ENCODE data around the gene GNB1.

GNB1 gene

GRCh38 chr1:1895060-1895418 lies 4.2 kb upstream of the GNB1 start:
- Histone ChIP-seq H3K4me3 (peak overlapping the region; percentile 29; the same call in 1 of the 2 replicates), H3K9me3 (ENCODE audit: low read depth, low read length) (no peaks in the 10 kb centered on the region), H3K36me3 (ENCODE audit: insufficient read depth, low read length) (no peaks in the 10 kb centered on the region), H3K27ac (no peak overlapping the region), H3K9ac (ENCODE audit: insufficient read length) (peak overlapping the region; percentile 45)
- no peak for TF ChIP-seq EZH2 (IDR thresholded peaks at IDR 0.05)
- TF ChIP-seq FOXP2 (optimal IDR thresholded peaks at IDR 0.05; ENCODE audit: control extremely low read depth, extremely low read length, insufficient read depth) = no peak
- no peak for TF ChIP-seq POLR2AphosphoS5 (IDR thresholded peaks at IDR 0.05; ENCODE audit: borderline replicate concordance, low read depth, low read length)
- no peak for DNase-seq (ENCODE audit: low read depth, low spot score)

- H3K9me3 ChIP-seq (ENCODE audit: low read depth, low read length) = no peaks in the 10 kb centered on the region
- no peak for DNase-seq (ENCODE audit: low read depth, low spot score)
- TF ChIP-seq EZH2 (IDR thresholded peaks at IDR 0.05) (no peak), FOXP2 (optimal IDR thresholded peaks at IDR 0.05; ENCODE audit: control extremely low read depth, extremely low read length, insufficient read depth) (no peak), POLR2AphosphoS5 (IDR thresholded peaks at IDR 0.05; ENCODE audit: borderline replicate concordance, low read depth, low read length) (no peak)
- H3K27ac ChIP-seq = 0 out of 2 replicates have a peak overlapping the region, but pooled peaks have one; percentile 25
- peak overlapping the region; percentile 29; the same call in 1 of the 2 replicates for H3K4me3 ChIP-seq
- no peaks in the 10 kb centered on the region; the same call in 1 of the 2 replicates for H3K36me3 ChIP-seq (ENCODE audit: insufficient read depth, low read length)
- H3K9ac ChIP-seq (ENCODE audit: insufficient read length) = peak overlapping the region; percentile 45
Measured at GRCh38 chr1:1894354-1895059, 3.6 kb upstream of the GNB1 start.

GRCh38 chr1:1893997-1894353 lies 3.1 kb upstream of the GNB1 start:
- no peaks in the 10 kb centered on the region; the same call in 1 of the 2 replicates for H3K36me3 ChIP-seq (ENCODE audit: insufficient read depth, low read length)
- DNase-seq (ENCODE audit: low read depth, low spot score) = no peak
- no peak overlapping the region for H3K27ac ChIP-seq
- no peak overlapping the region for H3K9ac ChIP-seq (ENCODE audit: insufficient read length)
- TF ChIP-seq EZH2 (IDR thresholded peaks at IDR 0.05) = no peak
- 0 out of 2 replicates have a peak, but pooled peaks have one; percentile 14 for TF ChIP-seq POLR2AphosphoS5 (IDR thresholded peaks at IDR 0.05; ENCODE audit: borderline replicate concordance, low read depth, low read length)
- no peak overlapping the region for H3K4me3 ChIP-seq
- no peaks in the 10 kb centered on the region for H3K9me3 ChIP-seq (ENCODE audit: low read depth, low read length)

GRCh38 chr1:1893291-1893985 lies 2.6 kb upstream of the GNB1 start:
- Histone ChIP-seq H3K27ac (no peak overlapping the region), H3K4me3 (no peak overlapping the region), H3K9me3 (ENCODE audit: low read depth, low read length) (no peaks in the 10 kb centered on the region), H3K9ac (ENCODE audit: insufficient read length) (no peak overlapping the region), H3K36me3 (ENCODE audit: insufficient read depth, low read length) (peaks cover under 1% of the 10 kb centered on the region)
- no peak for TF ChIP-seq FOXP2 (optimal IDR thresholded peaks at IDR 0.05; ENCODE audit: control extremely low read depth, extremely low read length, insufficient read depth)
- no peak for TF ChIP-seq EZH2 (IDR thresholded peaks at IDR 0.05)
- TF ChIP-seq POLR2AphosphoS5 (IDR thresholded peaks at IDR 0.05; ENCODE audit: borderline replicate concordance, low read depth, low read length) = no peak
- DNase-seq (ENCODE audit: low read depth, low spot score) = no peak

GRCh38 chr1:1892763-1893120 lies 1.9 kb upstream of the GNB1 start:
- no peak overlapping the region for H3K27ac ChIP-seq
- DNase-seq (ENCODE audit: low read depth, low spot score) = no peak
- H3K9ac ChIP-seq (ENCODE audit: insufficient read length) = no peak overlapping the region
- peak overlapping the region; percentile 86; the same call in 1 of the 2 replicates for H3K4me3 ChIP-seq
- H3K36me3 ChIP-seq (ENCODE audit: insufficient read depth, low read length) = peaks cover 7% of the 10 kb centered on the region
- no peaks in the 10 kb centered on the region for H3K9me3 ChIP-seq (ENCODE audit: low read depth, low read length)
- no peak for TF ChIP-seq POLR2AphosphoS5 (IDR thresholded peaks at IDR 0.05; ENCODE audit: borderline replicate concordance, low read depth, low read length)
- no peak for TF ChIP-seq EZH2 (IDR thresholded peaks at IDR 0.05)
- TF ChIP-seq FOXP2 (optimal IDR thresholded peaks at IDR 0.05; ENCODE audit: control extremely low read depth, extremely low read length, insufficient read depth) = no peak

GRCh38 chr1:1892079-1892762 lies 1.3 kb upstream of the GNB1 start:
- no peak for DNase-seq (ENCODE audit: low read depth, low spot score)
- Histone ChIP-seq H3K36me3 (ENCODE audit: insufficient read depth, low read length) (peaks cover 8% of the 10 kb centered on the region), H3K27ac (0 out of 2 replicates have a peak overlapping the region, but pooled peaks have one; percentile 71), H3K9me3 (ENCODE audit: low read depth, low read length) (no peaks in the 10 kb centered on the region), H3K9ac (ENCODE audit: insufficient read length) (peak overlapping the region; percentile 81), H3K4me3 (peak overlapping the region; percentile 86)
- TF ChIP-seq EZH2 (IDR thresholded peaks at IDR 0.05) (no peak), FOXP2 (optimal IDR thresholded peaks at IDR 0.05; ENCODE audit: control extremely low read depth, extremely low read length, insufficient read depth) (no peak)

GRCh38 chr1:1891349-1892078 lies 627 bp upstream of the GNB1 start:
- no peak for DNase-seq (ENCODE audit: low read depth, low spot score)
- Histone ChIP-seq H3K9ac (ENCODE audit: insufficient read length) (peak overlapping the region; percentile 84), H3K36me3 (ENCODE audit: insufficient read depth, low read length) (peaks cover 12% of the 10 kb centered on the region), H3K4me3 (peak overlapping the region; percentile 86), H3K27ac (peak overlapping the region; percentile 90), H3K9me3 (ENCODE audit: low read depth, low read length) (no peaks in the 10 kb centered on the region)
- TF ChIP-seq FOXP2 (optimal IDR thresholded peaks at IDR 0.05; ENCODE audit: control extremely low read depth, extremely low read length, insufficient read depth) (no peak), POLR2AphosphoS5 (IDR thresholded peaks at IDR 0.05; ENCODE audit: borderline replicate concordance, low read depth, low read length) (peak; percentile 56; the same call in 1 of the 2 replicates)
